Left cardiac atrium (tissue), 4 donors: ENCODE results near the gene CHMP6. TPM values are rescaled to one million over a fixed set of nuclear protein-coding genes. Genes with fewer than 3 reads are reported as not detected.
A peak's percentile ranks its signal among the peaks of the same experiment; 100 is the strongest.

Source experiments
- ATAC-seq, 2 donors: fragments of 200-7000 bp; cut with Tn5 transposase; one replicate each; pipeline ENCODE4 v1.9.1; 2020; ENCODE audit warnings: mild to moderate bottlenecking in 2 of 2, moderate library complexity in 2 of 2
- DNase-seq: peaks from one replicate; pipeline ENCODE4 v3.0.0-alpha.2; 2020
- intact Hi-C, 2 donors: fragments of 100-400 bp; cut with DNase I; formaldehyde crosslinking; loops; one replicate each; pipeline versions ENCODE4 v1.14.1 to v1.15.1; 2022 to 2023
- total RNA-seq, 2 donors: library from RNA; stranded (reverse); fragmentation: NEBNext Ultra II Directional; extraction: Animal tissue kit (Norgen Biotek cat#: 25700); gene quantifications; one replicate each; pipeline ENCODE4 v1.2.1, GENCODE V29; 2021
- donor health status: DM: no; HTN: yes; CAD: no.
- donor health status: DM: no; HTN: yes; CAD: no; lungs with severe emphysema.
- donor health status: DM: yes; HTN: yes; CAD: no.
- donor health status: Dilated cardiomyopathy.

The CHMP6 gene
- total RNA-seq, 2 donors from 2014 or later, result 17.4 to 19.1 TPM

DNA sequence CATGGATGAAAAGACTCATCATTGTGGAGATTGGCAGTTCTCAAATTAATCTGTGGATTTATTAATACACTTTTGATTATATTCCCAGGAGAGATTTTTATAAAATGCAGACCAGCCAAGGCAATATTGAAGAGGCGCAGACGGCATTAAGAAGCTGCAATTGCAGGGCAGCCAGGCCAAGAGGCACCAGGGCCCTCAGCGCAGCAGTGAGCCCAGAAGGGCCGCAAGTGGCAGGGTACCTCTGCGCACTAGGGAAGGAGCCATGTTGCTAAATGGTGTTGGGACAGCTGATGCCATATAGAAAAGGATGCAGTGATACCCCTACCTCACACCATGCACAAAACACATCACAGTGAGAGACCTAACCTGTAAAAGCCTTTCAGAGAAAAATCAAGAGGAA, 36.6 kb upstream of the CHMP6 start:
- ATAC-seq, result no peak
- peak; percentile 10 for DNase-seq
- intact Hi-C loops, result no loop called here

DNA sequence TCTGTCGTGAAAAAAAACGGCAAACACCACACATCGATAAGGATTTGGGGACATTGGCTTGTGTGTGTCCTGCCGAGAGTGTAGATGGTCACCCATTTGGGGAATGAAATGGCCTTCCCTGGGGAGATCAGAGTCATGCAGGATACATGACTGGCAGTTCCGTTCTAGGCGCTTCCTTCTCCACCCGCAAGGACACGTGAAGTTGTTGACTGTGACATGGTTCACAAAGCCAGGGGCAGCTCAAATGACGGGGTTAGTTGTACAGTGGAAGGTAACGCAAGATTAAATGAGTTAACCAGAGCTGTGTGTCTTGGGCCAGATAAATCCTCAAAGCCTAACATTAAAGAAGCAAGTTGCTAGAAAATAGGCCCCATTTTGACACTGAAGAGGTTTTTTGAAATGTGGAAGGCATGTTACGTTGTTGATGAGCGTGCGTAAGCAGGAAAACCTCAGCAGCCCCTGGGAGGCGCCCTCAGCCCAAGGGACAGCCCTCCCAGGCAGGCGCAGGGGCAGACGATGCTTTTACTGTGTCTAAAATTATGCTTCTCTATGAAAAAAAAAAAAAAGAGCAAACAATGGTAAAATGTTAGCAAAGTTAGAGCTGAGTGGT, 35.9 kb upstream of the CHMP6 start:
- ATAC-seq, result no peak
- peak; percentile 9 for DNase-seq
- intact Hi-C loops, result no loop called here

DNA sequence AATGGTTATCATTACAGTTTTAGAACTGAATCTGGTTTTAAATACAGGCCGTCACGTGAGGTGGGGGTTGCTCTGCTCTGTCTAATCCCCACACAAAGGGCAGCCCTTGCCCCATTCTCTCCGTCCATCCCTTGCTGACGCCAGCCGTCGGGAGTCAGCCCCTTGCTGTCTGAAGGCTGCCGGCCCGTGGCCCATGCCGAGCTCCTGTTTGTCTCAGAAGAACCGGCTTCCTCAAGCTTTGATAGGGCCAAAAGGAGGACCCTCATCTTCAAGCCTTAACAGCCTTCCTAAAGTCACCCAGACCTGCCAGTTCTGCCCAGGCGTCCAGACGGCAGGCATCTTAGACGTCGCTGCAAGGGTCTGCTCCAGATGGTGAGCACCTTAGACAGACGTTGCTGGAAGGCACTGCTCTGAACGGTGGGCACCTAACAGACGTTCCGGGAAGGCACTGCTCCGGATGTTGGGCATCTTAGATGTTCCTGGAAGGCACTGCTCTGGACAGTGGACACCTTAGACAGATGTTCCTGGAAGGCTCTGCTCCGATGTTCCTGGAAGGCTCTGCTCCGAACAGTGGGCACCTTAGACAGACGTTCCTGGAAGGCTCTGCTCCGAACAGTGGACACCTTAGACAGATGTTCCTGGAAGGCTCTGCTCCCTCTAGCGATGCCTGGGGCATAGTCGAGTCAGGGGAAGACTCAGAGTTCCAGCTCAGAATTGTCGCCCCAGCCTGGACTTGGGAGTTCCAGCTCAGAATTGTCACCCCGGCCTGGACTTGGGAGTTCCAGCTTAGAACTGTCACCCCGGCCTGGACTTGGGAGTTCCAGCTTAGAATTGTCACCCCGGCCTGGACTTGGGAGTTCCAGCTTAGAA, 35.1 kb upstream of the CHMP6 start:
- ATAC-seq (no peak), DNase-seq (peak; percentile 12)
- intact Hi-C loops, result no loop called here

DNA sequence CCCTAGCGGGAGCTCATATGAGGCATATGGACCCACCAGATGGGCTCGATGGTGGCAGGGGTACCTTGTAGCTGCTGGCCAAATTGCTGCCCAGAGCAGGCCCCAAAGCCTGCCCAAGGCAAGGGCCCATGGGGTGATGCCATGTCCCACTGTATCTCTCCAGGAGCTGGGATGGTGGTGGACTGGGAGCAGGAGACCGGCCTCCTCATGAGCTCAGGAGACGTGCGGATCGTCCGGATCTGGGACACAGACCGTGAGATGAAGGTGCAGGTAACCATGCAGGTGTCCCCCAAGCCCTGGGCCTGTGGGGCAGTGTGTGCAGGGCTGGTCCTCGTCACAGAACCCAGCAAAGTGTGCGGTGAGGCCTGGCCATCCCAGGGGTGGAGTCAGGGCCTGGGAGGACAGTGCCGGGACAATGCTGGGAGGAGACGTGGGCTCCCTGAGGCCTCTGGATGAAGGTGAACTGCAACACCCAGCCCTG, 34.1 kb upstream of the CHMP6 start:
- peak; percentile 17 for DNase-seq
- no peak for ATAC-seq
- intact Hi-C loops, result no loop called here

DNA sequence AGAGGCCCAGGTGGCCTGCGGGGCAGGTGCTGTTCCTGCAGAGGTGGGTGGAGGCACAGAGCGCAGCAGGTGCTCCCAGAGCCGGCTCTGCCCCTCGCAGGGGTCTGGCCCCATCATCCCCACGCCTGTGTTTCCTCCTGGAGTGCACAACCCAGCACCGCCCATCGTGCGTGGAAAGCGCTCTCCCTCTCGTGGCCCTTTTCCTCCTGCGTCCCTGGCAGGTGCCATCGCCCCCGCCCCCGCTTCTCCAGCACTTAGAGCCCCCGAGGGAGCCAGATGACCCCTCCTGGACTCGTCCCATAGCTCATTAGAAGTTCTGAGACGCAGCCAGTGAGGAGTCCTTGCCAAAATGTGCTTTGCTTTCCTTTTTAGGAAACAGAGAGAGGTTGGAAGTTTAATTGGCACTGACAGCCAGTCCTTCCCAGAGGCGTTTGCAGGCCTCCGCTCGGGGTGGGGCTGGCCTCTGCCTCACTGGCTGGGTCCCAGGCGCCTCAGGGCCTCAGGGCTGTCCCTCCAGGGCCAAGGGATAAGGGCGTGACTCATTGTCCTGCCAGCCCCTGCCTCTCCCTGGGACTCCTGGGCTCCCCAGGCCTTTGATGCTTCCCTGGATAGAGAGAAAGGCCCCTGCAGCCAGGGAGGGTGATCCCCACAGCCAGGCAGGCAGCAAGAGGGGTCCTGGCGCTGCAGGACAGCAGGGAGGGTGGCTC, 32.2 kb upstream of the CHMP6 start:
- intact Hi-C loops, result loop anchor here in 1 of 2 donors (10.0 kb wide), 1 partner anchor 85 kb away; no protein-coding TSS in a partner anchor
- ATAC-seq, result peak; percentile 94

DNA sequence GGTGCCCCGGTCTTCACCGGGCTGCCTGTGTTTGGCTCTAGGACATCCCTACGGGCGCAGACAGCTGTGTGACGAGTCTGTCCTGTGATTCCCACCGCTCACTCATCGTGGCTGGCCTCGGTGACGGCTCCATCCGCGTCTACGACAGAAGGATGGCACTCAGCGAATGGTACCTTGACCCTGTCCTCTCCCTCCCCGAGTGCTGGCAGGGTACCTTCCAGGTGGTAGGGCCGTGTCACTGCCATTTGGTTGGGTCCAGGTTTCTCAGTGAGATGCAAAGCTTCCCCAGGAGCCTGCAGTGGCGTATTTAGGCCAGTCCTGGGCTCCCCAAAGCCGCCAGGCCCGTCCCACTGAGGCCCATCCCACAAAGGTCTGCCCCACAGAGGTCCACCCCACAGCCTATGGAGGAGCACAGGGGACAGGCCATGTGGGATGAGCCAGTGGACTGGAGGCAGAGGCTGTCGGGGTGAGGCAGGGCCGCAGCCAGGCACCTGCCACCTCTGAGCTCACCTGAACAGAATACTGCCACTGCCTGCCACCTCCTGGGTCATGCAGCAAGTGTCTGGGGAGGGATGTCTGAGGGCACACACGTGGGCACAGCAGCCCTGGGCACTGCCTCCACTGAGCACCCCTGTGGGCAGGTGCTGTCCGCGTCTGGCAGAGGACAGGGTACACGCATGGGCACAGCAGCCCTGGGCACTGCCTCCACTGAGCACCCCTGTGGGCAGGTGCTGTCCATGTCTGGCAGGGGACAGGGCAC, 31.4 kb upstream of the CHMP6 start:
- intact Hi-C loops, result loop anchor here in 1 of 2 donors (10.0 kb wide), 1 partner anchor 85 kb away; no protein-coding TSS in a partner anchor
- DNase-seq, result no peak
- ATAC-seq, result peak; percentile 17 to 28

More for the DNA sequence above, 32.2 kb upstream of the CHMP6 start:
- peak; percentile 91 for DNase-seq

DNA sequence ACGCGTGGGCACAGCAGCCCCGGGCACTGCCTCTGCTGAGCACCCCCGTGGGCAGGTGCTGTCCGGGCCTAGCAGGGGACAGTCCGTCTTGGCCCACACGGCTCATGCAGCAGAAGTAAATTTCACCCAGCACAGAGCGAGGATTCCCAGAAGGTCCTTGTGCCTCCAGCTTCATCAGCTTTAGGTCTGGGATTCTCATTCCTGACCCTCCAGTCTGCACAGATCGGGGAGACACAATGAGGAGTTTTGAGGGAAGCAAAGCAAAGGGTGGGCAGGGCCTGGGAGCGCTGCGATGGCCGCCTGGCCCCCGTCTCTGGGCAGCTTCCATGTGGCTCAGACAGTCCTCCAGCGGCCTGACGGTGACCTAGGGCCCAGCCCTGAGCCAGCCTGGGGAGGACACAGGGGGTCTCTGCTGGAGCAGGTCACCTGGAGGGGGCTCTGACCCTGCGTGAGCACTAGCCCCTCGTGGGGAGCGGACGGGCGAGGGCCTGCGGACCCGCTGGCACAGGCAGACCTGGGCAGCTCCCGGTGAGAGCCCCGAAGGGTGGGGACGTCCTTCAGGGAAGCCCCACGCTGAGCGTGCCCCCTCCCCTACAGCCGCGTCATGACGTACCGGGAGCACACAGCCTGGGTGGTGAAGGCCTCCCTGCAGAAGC, 30.7 kb upstream of the CHMP6 start:
- DNase-seq (no peak), ATAC-seq (no peak)
- intact Hi-C loops, result loop anchor here in 1 of 2 donors (10.0 kb wide), 1 partner anchor 86 kb away; no protein-coding TSS in a partner anchor

DNA sequence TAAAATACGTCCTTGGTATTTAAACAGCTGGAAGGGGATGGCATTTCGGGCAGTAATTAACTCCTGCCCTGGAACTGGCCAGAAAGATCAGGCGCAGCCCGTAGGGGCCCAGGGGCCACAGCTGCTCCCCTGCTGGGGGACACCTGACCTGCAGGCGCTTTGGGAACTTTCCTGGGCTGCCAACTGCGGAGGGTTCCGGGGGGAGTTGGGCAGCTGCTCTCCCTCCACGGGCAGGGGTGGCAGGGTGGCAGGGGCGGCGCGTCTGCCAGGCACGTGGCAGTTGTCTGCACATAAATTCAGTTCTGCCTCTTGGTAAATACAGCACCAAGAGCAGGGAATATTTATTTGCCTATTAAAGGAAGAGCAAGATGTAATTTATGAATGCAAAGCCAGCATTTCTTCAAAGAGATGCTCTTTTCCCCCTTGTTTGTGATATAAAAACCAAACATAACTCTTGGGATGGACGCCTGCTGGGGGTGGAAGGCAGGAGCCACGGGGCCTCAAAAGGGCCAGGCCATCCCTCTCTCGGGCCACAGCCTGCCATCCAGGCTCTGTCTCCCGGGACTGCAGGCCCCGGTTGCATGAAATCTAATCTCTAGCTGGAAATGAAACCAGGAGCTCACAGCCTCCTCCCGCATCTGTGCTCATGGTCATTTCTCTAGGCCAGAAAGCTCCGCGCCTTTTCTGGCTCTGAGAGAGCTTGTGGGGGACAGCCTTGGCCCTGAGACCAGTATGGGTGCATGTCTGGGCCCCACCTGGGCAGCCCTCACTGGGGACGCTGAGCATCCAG, 29.9 kb upstream of the CHMP6 start:
- no peak for DNase-seq
- ATAC-seq, result no peak
- intact Hi-C loops, result loop anchor here in 1 of 2 donors (10.0 kb wide), 1 partner anchor 87 kb away; no protein-coding TSS in a partner anchor

DNA sequence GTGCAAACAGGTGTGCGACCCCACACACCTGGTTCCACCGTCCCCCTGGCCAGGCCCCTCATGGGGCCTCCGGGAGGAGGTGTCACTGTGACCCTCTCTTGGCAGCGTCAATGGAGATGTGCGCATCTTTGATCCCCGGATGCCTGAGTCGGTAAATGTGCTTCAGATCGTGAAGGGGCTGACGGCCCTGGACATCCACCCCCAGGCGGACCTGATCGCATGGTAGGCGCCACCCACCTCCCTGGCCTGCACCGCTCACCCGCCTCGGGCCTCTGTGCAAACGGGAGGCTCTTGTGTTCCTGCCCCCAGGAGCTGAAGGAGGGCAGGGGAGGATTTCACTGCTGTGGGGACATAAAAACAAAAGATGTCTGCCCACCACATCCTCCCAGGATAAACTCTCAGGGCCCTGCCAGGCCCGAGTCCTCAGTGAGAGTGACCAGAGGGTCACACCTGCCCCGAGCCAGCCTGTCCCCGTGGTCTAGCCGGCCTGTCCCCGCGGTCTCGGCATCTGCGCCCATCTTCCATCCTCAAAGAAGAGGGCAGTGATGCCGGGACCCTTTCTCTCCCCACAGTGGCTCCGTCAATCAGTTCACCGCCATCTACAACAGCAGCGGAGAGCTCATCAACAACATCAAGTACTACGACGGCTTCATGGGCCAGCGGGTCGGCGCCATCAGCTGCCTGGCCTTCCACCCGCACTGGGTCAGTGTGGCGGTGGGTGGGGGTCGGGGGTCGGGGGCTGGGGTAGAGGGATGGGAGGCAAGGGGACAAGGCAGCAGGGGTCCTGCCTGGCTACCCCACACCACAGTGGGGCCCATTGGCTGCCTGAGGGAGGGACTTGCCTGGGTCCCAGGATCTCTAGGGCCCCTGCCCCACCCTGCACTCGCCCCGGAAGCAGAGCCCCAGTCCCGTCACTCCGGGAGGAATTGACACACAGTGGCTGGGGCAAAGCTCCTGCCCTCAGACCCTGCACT, 29.0 kb upstream of the CHMP6 start:
- no peak for ATAC-seq
- no peak for DNase-seq
- intact Hi-C loops, result loop anchor here in 1 of 2 donors (10.0 kb wide), 1 partner anchor 88 kb away; no protein-coding TSS in a partner anchor

DNA sequence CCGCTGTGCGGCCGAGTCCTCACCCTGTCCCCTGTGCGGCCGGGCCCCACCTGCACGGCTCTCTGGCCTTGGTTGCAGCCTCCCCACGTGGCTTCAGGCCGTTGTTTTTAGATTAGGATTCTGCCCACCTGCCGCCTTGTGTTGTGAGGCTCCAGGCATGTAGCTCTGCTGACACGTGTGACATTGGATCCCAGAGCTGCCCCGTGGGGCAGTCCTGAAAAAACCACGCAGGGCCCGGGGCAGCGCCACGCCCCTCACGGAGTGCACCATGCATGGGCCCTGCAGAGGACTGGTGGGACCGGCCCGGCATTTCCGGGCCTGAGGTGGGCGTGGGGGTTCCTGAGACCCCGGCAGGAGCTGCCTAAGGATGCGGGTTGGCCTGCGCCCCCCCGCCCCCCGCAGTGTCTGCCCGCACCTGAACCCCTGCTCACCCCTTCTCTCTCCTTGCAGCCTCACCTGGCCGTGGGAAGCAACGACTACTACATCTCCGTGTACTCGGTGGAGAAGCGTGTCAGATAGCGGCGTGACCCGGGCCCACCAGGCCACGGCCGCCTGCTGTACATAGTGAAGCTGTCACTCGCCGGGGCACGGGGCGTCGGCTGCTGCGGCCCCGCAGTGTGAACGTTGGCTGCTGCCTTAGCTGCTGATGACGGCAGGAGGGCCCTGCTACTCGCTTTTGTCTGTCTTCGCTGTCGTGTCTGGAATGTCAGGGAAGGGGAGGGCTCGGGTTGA, 27.7 kb upstream of the CHMP6 start:
- DNase-seq, result no peak
- no peak for ATAC-seq
- intact Hi-C loops, result loop anchor here in 1 of 2 donors (10.0 kb wide), 1 partner anchor 89 kb away; no protein-coding TSS in a partner anchor

DNA sequence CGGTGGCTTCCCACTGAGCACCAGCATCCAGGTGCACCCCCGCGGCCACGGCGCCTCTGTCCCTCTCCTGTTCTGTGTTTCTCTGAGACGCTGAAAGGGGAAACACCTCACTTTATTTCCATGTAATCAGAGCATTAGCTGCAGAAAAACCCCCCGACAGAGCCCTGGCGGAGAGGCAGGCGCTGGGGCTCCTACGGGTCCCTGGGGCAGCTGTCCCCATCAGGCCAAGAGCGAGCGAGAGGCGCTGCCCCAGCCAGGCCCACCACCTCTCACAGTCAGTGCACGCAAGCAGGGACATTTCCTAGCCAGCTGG, 27.1 kb upstream of the CHMP6 start:
- no peak for ATAC-seq
- intact Hi-C loops, result loop anchor here in 1 of 2 donors (10.0 kb wide), 1 partner anchor 90 kb away; no protein-coding TSS in a partner anchor
- DNase-seq, result no peak

DNA sequence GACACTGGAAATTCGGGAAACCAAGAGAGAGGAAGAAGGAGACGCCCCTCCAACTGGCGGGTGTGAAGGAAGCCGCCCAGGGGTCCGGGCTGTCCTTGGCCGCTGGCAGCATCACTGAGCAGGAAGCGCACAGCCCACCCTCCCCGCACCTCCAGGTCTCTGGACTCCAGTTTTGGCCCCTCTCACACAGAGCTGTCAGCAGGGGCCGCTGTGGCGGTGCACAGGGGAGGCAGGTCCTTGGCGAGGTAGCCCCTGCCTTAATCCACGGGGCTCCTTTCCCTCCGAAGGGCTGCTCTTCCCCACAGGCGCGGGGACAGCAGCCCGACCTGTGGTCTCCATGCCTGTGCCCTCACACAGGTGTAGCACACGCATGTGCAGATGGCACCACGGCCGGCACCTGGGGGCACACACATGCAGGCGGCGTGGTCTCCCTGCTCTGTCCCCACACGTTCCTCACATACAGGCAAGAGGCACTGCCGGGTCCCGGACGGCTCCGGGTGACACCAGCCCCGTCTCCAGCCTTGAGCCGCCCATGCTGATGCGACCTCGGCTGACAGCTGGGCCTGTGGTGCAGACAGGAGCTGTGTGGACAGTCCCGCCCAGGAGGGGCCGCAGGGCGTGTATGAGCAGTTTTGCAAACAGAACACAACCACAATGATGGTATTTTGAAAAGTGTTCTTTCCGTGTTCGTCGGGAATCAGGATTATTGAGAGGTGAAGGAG, 26.6 kb upstream of the CHMP6 start:
- DNase-seq (no peak), ATAC-seq (no peak)
- intact Hi-C loops, result loop anchor here (5.0 to 10.0 kb wide), 2 partner anchors 90 to 98 kb away; no protein-coding TSS in a partner anchor

DNA sequence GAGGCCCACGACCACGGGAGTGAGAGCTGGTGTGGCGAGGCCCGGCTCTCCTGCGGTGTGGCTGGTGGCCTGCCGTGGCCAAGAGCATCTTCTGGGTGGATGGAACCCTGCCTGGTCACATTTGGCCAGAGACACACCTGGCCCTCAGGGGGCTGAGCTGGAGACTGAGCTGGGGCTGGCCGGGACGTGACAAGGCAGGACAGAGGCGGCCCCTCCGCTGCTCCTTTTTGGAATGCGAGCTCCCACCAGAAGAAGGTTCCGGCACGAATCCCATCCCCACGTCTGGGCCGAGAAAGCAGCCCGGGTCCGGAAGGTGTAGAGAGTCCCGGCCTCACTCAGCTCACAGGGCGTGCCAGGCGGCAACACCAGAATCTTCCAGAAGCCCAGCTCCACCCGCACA, 26.0 kb upstream of the CHMP6 start:
- DNase-seq, result no peak
- no peak for ATAC-seq
- intact Hi-C loops, result loop anchor here (5.0 to 10.0 kb wide), 2 partner anchors 91 to 98 kb away; no protein-coding TSS in a partner anchor

DNA sequence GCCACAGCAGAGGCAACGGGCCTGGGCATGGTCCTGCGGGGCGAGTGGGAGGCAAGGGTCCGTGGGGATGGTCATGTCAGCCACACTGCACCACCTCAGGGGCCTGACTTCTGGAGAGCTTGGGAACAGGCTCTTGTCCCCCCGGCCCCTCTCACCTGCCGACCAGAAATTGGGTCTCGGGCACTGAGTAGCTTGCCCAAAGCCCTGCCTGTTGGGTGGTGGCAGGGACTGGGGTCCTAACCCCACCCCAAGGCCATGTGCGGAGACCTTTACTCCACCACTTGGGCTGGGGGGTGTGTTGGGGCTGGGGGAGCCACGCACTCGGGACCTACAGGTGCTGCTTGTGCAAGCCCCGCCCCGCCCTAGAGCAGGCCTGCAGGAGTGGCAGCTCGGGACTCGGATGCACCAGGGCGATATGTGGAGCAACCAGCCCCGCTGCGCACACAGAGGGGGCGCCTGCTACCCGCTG, 24.2 kb upstream of the CHMP6 start:
- intact Hi-C loops, result loop anchor here (5.0 to 10.0 kb wide), 2 partner anchors 93 to 100 kb away; no protein-coding TSS in a partner anchor
- DNase-seq (no peak), ATAC-seq (no peak)

DNA sequence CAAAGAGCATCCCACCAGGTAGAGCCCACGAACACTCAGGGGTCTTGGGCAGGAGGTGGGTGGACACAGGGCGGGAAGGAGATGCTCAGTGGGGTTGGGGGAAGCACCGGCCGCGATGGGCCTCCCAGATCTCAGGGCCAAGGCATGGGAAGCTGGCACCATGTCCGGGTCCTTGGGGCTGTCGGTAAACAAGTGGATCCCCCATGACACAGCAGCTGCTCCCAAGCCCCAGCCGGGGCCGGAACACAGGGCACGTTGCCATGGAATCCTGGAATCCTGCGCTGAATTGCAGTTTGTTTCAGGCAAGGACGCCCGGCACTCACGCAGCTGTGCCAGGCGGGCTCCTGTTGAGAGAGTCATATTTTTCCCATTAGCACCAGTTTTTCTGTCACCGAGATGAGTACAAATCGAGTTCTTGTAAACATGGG, 23.0 kb upstream of the CHMP6 start:
- ATAC-seq, result no peak
- DNase-seq, result no peak
- intact Hi-C loops, result loop anchor here (5.0 to 10.0 kb wide), 2 partner anchors 94 to 101 kb away; no protein-coding TSS in a partner anchor
